Measurements from ENCODE around the gene HSF5. TPM values are rescaled to one million over a fixed set of nuclear protein-coding genes. Genes with fewer than 3 reads are reported as not detected.
A peak's percentile ranks its signal among the peaks of the same experiment; 100 is the strongest.

The HSF5 gene
- total and polyA plus RNA-seq, 2 of the 13 experiments (the other 11 are each of a cell fraction or from before 2014, with no cell fraction given), result not detected

DNA sequence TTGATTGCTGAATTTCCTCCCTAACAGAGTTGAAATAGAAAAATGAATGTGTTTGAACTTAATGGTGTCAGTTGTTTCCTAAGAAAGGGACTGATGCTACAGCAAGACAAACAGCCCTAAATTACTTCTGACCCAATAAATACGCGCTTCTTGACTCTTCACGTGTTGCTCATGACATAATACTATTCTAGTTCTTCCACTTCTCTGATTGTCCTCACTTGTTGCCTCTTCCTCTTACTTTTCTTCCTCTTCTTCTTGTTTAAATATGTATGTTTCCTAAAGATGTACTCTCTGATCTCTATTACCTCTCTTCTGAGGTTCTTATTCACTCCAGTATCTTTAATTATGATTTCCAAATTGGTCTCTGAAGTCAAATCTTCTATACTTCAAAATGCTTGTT is 103.3 kb downstream of the HSF5 start:
- in situ Hi-C loops (cut with HindIII; ENCODE audit: extremely low pct_ligation_motif_present, low pct_unique_long_range_greater_than_20kb) (no loop called here), intact Hi-C loops (cut with micrococcal nuclease; ENCODE audit: unreplicated experiment) (no loop called here)
- FAIRE-seq (no peak), DNase-seq (ENCODE audit: low spot score) (no peak), ATAC-seq (no peak)
- peaks cover 100% of the 10 kb centered on the region for H3K4me1 ChIP-seq (ENCODE audit: insufficient read depth, low read length)
- no peaks in the 10 kb centered on the region for H4K20me1 ChIP-seq (ENCODE audit: insufficient read depth, low read length)
- WGBS (ENCODE audit: low lambda C conversion rate), result 87% methylated on average over 3 of the region's 3 CpGs
- H3K4me2 ChIP-seq (ENCODE audit: low read depth, low read length), result peak overlapping the region; percentile 32
- H3K79me2 ChIP-seq (ENCODE audit: insufficient read depth, low read length), result peaks cover 98% of the 10 kb centered on the region
- H3K9ac ChIP-seq (ENCODE audit: insufficient read depth, low read depth, low read length), result peak overlapping the region; percentile 72
- TF ChIP-seq ZNF446 (CRISPR knock-in tag; IDR thresholded peaks at IDR 0.05) (no peak), RBM22 (optimal IDR thresholded peaks at IDR 0.05; ENCODE audit: low read length) (peak; percentile 8), RBFOX2 (IDR thresholded peaks at IDR 0.05; ENCODE audit: low read depth, low read length) (peak; percentile 27; the same call in 1 of the 2 replicates), AGO2 (optimal IDR thresholded peaks at IDR 0.05; ENCODE audit: low read depth, low read length) (peak; percentile 68)
- no TSS peak for BruUV-seq (replicated peaks)
- ChIA-PET CTCF (ENCODE audit: low intra/inter-chr PET ratio, low total read pairs) (no interaction called here), POLR2A (interaction anchor here (1.5 to 9.7 kb wide), 5 partner anchors 17 to 63 kb away, joined by 3 to 458 read pairs (median 145); partner anchors contain the start of genes RNF43 and SUPT4H1)
- peaks cover 4 to 32% of the 10 kb centered on the region in 2 experiments; a peak in 4 of 5 replicates for H3K36me3 ChIP-seq (replicated peaks in 1 of 2; ENCODE audit: control insufficient read depth in 1 of 2, insufficient read depth in 2 of 2, low read length in 2 of 2)
- no peaks in the 10 kb centered on the region for H3K27me3 ChIP-seq (ENCODE audit: control insufficient read depth in 1 of 2, insufficient read depth in 2 of 2, low read length in 2 of 2)
- no peak overlapping the region for H2AFZ ChIP-seq (ENCODE audit: low read length)
- H3K27ac ChIP-seq (ENCODE audit: extremely low read length, insufficient read depth, low read length), result peak overlapping the region; percentile 93
- H3K9me3 ChIP-seq (ENCODE audit: low read length), result no peaks in the 10 kb centered on the region
- peak overlapping the region in 1 of 3 experiments; percentile 10; a peak in 1 of 6 replicates for H3K4me3 ChIP-seq (replicated peaks in 1 of 3; ENCODE audit: insufficient read depth in 1 of 3, low read depth in 2 of 3, low read length in 3 of 3)

GRCh38 chr17:58383892-58384462 is 104.2 kb downstream of the HSF5 start:
- peak overlapping the region; percentile 32 for H3K4me2 ChIP-seq (ENCODE audit: low read depth, low read length)
- no peaks in the 10 kb centered on the region for H3K9me3 ChIP-seq (ENCODE audit: low read length)
- intact Hi-C loops (cut with micrococcal nuclease; ENCODE audit: unreplicated experiment) (no loop called here), in situ Hi-C loops (cut with HindIII; ENCODE audit: extremely low pct_ligation_motif_present, low pct_unique_long_range_greater_than_20kb) (no loop called here)
- peak overlapping the region; percentile 72 for H3K9ac ChIP-seq (ENCODE audit: insufficient read depth, low read depth, low read length)
- H3K79me2 ChIP-seq (ENCODE audit: insufficient read depth, low read length), result peaks cover 98% of the 10 kb centered on the region
- H3K27ac ChIP-seq (ENCODE audit: extremely low read length, insufficient read depth, low read length), result peak overlapping the region; percentile 93
- ChIA-PET POLR2A (interaction anchor here (0.5 to 9.7 kb wide), 14 partner anchors 6 to 62 kb away, joined by 3 to 458 read pairs (median 10); partner anchors contain the start of genes RNF43 and SUPT4H1), CTCF (ENCODE audit: low intra/inter-chr PET ratio, low total read pairs) (no interaction called here)
- H3K4me1 ChIP-seq (ENCODE audit: insufficient read depth, low read length), result peaks cover 100% of the 10 kb centered on the region
- BruUV-seq (replicated peaks), result no TSS peak
- H3K27me3 ChIP-seq (ENCODE audit: control insufficient read depth in 1 of 2, insufficient read depth in 2 of 2, low read length in 2 of 2), result no peaks in the 10 kb centered on the region
- DNase-seq (ENCODE audit: low spot score), result peak; percentile 94
- peak; percentile 67 for ATAC-seq
- 48% methylated on average over 4 of the region's 4 CpGs for WGBS (ENCODE audit: low lambda C conversion rate)
- no peak for FAIRE-seq
- H3K4me3 ChIP-seq (replicated peaks in 1 of 3; ENCODE audit: insufficient read depth in 1 of 3, low read depth in 2 of 3, low read length in 3 of 3), result peak overlapping the region in 1 of 3 experiments; percentile 10; a peak in 1 of 6 replicates
- no peak overlapping the region for H2AFZ ChIP-seq (ENCODE audit: low read length)
- peaks cover 9 to 28% of the 10 kb centered on the region in 2 experiments for H3K36me3 ChIP-seq (replicated peaks in 1 of 2; ENCODE audit: control insufficient read depth in 1 of 2, insufficient read depth in 2 of 2, low read length in 2 of 2)
- H4K20me1 ChIP-seq (ENCODE audit: insufficient read depth, low read length), result no peaks in the 10 kb centered on the region
- 0 out of 2 replicates have a peak, but pooled peaks have one; percentile 17 for TF ChIP-seq SMAD3 (CRISPR knock-in tag; IDR thresholded peaks at IDR 0.05)
- TF ChIP-seq ZSCAN9 (CRISPR knock-in tag; IDR thresholded peaks at IDR 0.05; ENCODE audit: borderline replicate concordance), result peak; percentile 80; the same call in 1 of the 2 replicates
- TF ChIP-seq KDM2A (CRISPR knock-in tag; IDR thresholded peaks at IDR 0.05; ENCODE audit: borderline replicate concordance, low read depth), result 0 out of 2 replicates have a peak, but pooled peaks have one; percentile 25
- TF ChIP-seq KDM6A (CRISPR knock-in tag; IDR thresholded peaks at IDR 0.05; ENCODE audit: low read depth), result 0 out of 2 replicates have a peak, but pooled peaks have one; percentile 25
- peak in 1 of 2 experiments; percentile 89; a peak in 2 of 4 replicates for TF ChIP-seq EP300 (IDR thresholded peaks at IDR 0.05; ENCODE audit: low read depth in 2 of 2, low read length in 2 of 2)
- TF ChIP-seq EP300 (CRISPR knock-in tag; IDR thresholded peaks at IDR 0.05; ENCODE audit: borderline replicate concordance), result peak; percentile 62; the same call in 1 of the 2 replicates
- TF ChIP-seq SIX1 (CRISPR knock-in tag; IDR thresholded peaks at IDR 0.05; ENCODE audit: borderline replicate concordance), result 0 out of 2 replicates have a peak, but pooled peaks have one; percentile 26
- peak; percentile 66 for TF ChIP-seq ASH2L (IDR thresholded peaks at IDR 0.05; ENCODE audit: insufficient read length, low read depth, low read length)
- 0 out of 2 replicates have a peak, but pooled peaks have one; percentile 33 for TF ChIP-seq ZBTB39 (CRISPR knock-in tag; IDR thresholded peaks at IDR 0.05)
- peak; percentile 62 for TF ChIP-seq MED1 (CRISPR knock-in tag; IDR thresholded peaks at IDR 0.05)
- 0 out of 2 replicates have a peak, but pooled peaks have one; percentile 9 for TF ChIP-seq ZNF629 (CRISPR knock-in tag; conservative IDR thresholded peaks at IDR 0.05)
- peak; percentile 70; the same call in 1 of the 2 replicates for TF ChIP-seq NCOR1 (IDR thresholded peaks at IDR 0.05; ENCODE audit: borderline replicate concordance, low read length)

All from HepG2 (cell line).